ENCODE data around the gene KCTD4.
A peak's percentile ranks its signal among the peaks of the same experiment; 100 is the strongest.

KCTD4 gene

DNA sequence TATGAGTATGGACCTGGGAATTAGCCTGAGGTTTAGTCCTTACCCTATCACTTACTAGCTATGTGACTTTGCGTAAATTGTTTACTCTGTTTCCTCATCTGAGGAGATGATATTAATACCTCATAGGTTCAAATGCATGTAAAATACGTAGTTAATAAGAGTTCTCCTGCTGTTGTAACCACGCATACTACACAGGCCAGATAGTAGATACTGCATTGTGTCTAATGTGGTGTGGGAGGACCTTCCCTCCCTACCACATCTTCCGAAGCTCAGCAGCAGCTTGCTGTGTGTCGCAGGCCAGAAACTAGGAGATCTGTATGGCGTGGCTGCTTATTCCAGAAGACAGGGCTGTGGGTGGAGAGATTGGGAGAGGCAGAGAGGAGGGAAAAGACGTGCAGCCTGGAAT, 57.5 kb downstream of the KCTD4 start:
- Histone ChIP-seq H3K79me1 (ENCODE audit: low read length) (no peaks in the 10 kb centered on the region), H3K79me2 (ENCODE audit: control insufficient read depth, insufficient read depth, low read length, poor library complexity) (no peaks in the 10 kb centered on the region), H3K9ac (ENCODE audit: low read length) (no peak overlapping the region), H3K23ac (ENCODE audit: low read length) (no peak overlapping the region), H4K91ac (ENCODE audit: low read depth, low read length) (no peak overlapping the region), H3K18ac (ENCODE audit: low read length) (no peak overlapping the region), H3K4me1 (ENCODE audit: control insufficient read depth in 1 of 2, insufficient read depth in 2 of 2, low read length in 2 of 2) (peaks cover 0 to 3% of the 10 kb centered on the region in 2 experiments), H3K36me3 (ENCODE audit: control insufficient read depth in 1 of 2, insufficient read depth in 2 of 2, low read length in 2 of 2) (peaks cover under 1% of the 10 kb centered on the region in 2 experiments), H2AFZ (ENCODE audit: insufficient read depth, low read length, poor library complexity) (no peak overlapping the region), H3K4me3 (ENCODE audit: low read depth, low read length) (no peak overlapping the region), H3K27ac (ENCODE audit: low read depth, low read length) (no peak overlapping the region), H2BK120ac (ENCODE audit: insufficient read depth, low read length, poor library complexity) (no peak overlapping the region), H4K8ac (ENCODE audit: low read depth, low read length) (no peak overlapping the region), H4K12ac (ENCODE audit: low read depth, low read length) (no peak overlapping the region), H3K27me3 (ENCODE audit: insufficient read depth, low read length) (no peaks in the 10 kb centered on the region), H3K9me3 (ENCODE audit: insufficient read depth, low read depth, low read length) (no peaks in the 10 kb centered on the region), H3K14ac (ENCODE audit: low read length) (no peak overlapping the region), H3K4ac (ENCODE audit: low read depth, low read length) (no peak overlapping the region), H2BK5ac (ENCODE audit: low read depth, low read length, poor library complexity) (no peak overlapping the region), H2BK12ac (ENCODE audit: low read length) (no peak overlapping the region), H2AK5ac (ENCODE audit: low read length) (no peak overlapping the region), H3K4me2 (ENCODE audit: low read length) (no peak overlapping the region)
- DNase-seq = peak; percentile 94 to 96
- no CpG with 5 or more reads among the region's 7 CpGs for WGBS (ENCODE audit: extremely low coverage, insufficient coverage, insufficient read length)

Data from trophoblast cell (in vitro differentiated cells and primary cell).